ENCODE measurements around the gene DPP6. TPM values are rescaled to one million over a fixed set of nuclear protein-coding genes. Genes with fewer than 3 reads are reported as not detected.

Gene DPP6
- polyA plus RNA-seq, 2 of the 4 experiments (the other 2 are of a cell fraction): not detected

DNA sequence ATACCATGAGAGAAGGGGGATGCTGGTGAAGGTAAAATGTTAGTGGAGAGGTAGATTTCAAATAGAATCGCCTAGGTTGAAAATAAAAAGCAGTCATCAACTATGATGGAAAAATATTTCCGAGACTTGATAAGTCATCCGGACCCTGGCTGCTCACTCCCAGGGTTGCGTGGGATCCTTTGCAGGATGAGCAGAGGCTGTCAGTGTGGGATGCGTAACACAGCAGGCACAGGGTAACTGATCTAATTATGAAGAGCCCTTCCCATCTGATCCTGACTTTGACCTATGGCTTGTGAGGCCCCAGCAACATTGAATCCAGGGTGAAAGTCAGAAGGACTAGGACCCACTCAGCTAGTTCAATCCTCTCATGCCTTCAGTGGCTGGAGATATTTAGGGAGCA, 236.9 kb downstream of the DPP6 start (continued):
- TF ChIP-seq, protein P1, sequence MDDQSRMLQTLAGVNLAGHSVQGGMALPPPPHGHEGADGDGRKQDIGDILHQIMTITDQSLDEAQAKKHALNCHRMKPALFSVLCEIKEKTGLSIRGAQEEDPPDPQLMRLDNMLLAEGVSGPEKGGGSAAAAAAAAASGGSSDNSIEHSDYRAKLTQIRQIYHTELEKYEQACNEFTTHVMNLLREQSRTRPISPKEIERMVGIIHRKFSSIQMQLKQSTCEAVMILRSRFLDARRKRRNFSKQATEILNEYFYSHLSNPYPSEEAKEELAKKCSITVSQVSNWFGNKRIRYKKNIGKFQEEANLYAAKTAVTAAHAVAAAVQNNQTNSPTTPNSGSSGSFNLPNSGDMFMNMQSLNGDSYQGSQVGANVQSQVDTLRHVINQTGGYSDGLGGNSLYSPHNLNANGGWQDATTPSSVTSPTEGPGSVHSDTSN (IDR thresholded peaks at IDR 0.05): no peak
- TF ChIP-seq NPAS2 (CRISPR knock-in tag; IDR thresholded peaks at IDR 0.05; ENCODE audit: borderline replicate concordance): no peak
- TF ChIP-seq HDAC2 (IDR thresholded peaks at IDR 0.05): no peak
- no peak for TF ChIP-seq RCOR1 (IDR thresholded peaks at IDR 0.05; ENCODE audit: low read depth, low read length)
- TF ChIP-seq CHD2 (IDR thresholded peaks at IDR 0.05; ENCODE audit: low read length, partially characterized antibody): no peak
- TF ChIP-seq RNF2 (IDR thresholded peaks at IDR 0.05; ENCODE audit: borderline replicate concordance, low read depth): no peak
- no peak for TF ChIP-seq FOSL2 (IDR thresholded peaks at IDR 0.05)
- no peak for TF ChIP-seq FOSL2 (CRISPR knock-in tag; IDR thresholded peaks at IDR 0.05)
- no peak for TF ChIP-seq ESRRA (IDR thresholded peaks at IDR 0.05; ENCODE audit: borderline replicate concordance, low read length)

DNA sequence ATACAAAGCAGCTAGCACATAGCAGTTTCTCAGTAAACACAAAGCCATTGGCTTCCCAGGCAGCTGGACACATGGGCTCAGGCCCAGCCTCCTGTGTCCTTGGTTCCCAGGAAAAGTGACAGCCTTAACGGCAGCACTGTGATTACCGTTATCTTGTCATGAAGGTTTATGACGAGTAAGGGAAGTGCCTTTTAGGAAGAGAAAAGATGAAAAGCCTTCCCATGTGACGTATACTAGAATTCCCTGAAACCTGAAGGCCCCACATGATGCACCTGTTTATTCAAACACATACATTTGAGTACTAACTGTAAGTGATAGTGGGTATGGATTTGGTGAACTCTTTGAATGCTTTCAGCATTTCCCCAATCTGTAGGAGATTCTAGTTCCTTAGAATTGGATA, 244.2 kb downstream of the DPP6 start:
- Histone ChIP-seq H3K27ac (no peak overlapping the region), H3K9me3 (no peaks in the 10 kb centered on the region), H3K4me3 (no peak overlapping the region), H3K4me1 (no peaks in the 10 kb centered on the region), H3K4me2 (no peak overlapping the region)
- DNase-seq (ENCODE audit: low read depth in 1 of 2, low spot score in 1 of 2): no peak
- no peak for ATAC-seq
- FAIRE-seq: no peak
- POLR2A ChIA-PET: no interaction called here
- CTCF ChIA-PET: no interaction called here
- no peak for TF ChIP-seq ESRRA (IDR thresholded peaks at IDR 0.05; ENCODE audit: borderline replicate concordance, low read length)
- no peak for TF ChIP-seq MYC (IDR thresholded peaks at IDR 0.05; ENCODE audit: borderline replicate concordance, low read length)
- TF ChIP-seq, protein P2, sequence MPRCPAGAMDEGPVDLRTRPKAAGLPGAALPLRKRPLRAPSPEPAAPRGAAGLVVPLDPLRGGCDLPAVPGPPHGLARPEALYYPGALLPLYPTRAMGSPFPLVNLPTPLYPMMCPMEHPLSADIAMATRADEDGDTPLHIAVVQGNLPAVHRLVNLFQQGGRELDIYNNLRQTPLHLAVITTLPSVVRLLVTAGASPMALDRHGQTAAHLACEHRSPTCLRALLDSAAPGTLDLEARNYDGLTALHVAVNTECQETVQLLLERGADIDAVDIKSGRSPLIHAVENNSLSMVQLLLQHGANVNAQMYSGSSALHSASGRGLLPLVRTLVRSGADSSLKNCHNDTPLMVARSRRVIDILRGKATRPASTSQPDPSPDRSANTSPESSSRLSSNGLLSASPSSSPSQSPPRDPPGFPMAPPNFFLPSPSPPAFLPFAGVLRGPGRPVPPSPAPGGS (IDR thresholded peaks at IDR 0.05): no peak
- TF ChIP-seq ZFP36 (IDR thresholded peaks at IDR 0.05; ENCODE audit: borderline replicate concordance, partially characterized antibody): no peak
- TF ChIP-seq POLR2A (IDR thresholded peaks at IDR 0.05; ENCODE audit: low read length): no peak
- no peak for TF ChIP-seq MAZ (IDR thresholded peaks at IDR 0.05; ENCODE audit: borderline replicate concordance, low read depth, low read length)
- WGBS (ENCODE audit: missing lambda C conversion rate): 22% methylated on average over 4 of the region's 4 CpGs

DNA sequence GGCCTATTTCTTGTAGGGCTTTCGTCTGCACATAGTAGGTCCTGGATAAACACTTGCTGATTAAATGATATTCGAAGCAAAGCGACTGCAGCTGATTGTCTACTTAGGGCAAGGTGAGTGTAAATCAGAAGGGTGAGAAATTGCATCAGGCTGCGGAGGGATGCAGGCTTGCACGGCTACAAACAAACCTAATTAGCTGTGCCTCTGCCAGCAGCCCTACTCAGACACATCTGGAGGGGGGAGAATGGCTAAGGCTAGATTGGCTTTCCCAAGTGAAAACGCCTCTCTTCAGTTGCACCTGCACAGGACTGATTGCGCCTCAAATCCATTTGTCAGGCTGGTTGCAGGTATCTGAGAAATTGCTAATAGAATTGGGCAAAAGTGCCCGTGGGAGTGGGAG, 247.5 kb downstream of the DPP6 start:
- H3K4me2 ChIP-seq: no peak overlapping the region
- no peak for DNase-seq (ENCODE audit: low read depth in 1 of 2, low spot score in 1 of 2)
- no peak for TF ChIP-seq FOSL2 (IDR thresholded peaks at IDR 0.05)
- no peak for TF ChIP-seq FOSL2 (CRISPR knock-in tag; IDR thresholded peaks at IDR 0.05)
- TF ChIP-seq RFX5 (IDR thresholded peaks at IDR 0.05): no peak
- TF ChIP-seq, protein P2 (IDR thresholded peaks at IDR 0.05): no peak
- no peak for TF ChIP-seq PHF8 (IDR thresholded peaks at IDR 0.05; ENCODE audit: borderline replicate concordance, low read depth)
- no peak for TF ChIP-seq MAFK (IDR thresholded peaks at IDR 0.05; ENCODE audit: partially characterized antibody)
- no peak for TF ChIP-seq MAZ (IDR thresholded peaks at IDR 0.05; ENCODE audit: borderline replicate concordance, low read depth, low read length)
- no peak for TF ChIP-seq CBX2 (IDR thresholded peaks at IDR 0.05; ENCODE audit: borderline replicate concordance, low read depth)
- no peak for TF ChIP-seq GATA3 (IDR thresholded peaks at IDR 0.05; ENCODE audit: borderline replicate concordance)
- no peak for TF ChIP-seq ESRRA (IDR thresholded peaks at IDR 0.05; ENCODE audit: borderline replicate concordance, low read length)
- no peak for TF ChIP-seq ZNF302 (CRISPR knock-in tag; IDR thresholded peaks at IDR 0.05)
- TF ChIP-seq, protein P3, sequence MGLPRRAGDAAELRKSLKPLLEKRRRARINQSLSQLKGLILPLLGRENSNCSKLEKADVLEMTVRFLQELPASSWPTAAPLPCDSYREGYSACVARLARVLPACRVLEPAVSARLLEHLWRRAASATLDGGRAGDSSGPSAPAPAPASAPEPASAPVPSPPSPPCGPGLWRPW (IDR thresholded peaks at IDR 0.05): no peak
- TF ChIP-seq, protein P4, sequence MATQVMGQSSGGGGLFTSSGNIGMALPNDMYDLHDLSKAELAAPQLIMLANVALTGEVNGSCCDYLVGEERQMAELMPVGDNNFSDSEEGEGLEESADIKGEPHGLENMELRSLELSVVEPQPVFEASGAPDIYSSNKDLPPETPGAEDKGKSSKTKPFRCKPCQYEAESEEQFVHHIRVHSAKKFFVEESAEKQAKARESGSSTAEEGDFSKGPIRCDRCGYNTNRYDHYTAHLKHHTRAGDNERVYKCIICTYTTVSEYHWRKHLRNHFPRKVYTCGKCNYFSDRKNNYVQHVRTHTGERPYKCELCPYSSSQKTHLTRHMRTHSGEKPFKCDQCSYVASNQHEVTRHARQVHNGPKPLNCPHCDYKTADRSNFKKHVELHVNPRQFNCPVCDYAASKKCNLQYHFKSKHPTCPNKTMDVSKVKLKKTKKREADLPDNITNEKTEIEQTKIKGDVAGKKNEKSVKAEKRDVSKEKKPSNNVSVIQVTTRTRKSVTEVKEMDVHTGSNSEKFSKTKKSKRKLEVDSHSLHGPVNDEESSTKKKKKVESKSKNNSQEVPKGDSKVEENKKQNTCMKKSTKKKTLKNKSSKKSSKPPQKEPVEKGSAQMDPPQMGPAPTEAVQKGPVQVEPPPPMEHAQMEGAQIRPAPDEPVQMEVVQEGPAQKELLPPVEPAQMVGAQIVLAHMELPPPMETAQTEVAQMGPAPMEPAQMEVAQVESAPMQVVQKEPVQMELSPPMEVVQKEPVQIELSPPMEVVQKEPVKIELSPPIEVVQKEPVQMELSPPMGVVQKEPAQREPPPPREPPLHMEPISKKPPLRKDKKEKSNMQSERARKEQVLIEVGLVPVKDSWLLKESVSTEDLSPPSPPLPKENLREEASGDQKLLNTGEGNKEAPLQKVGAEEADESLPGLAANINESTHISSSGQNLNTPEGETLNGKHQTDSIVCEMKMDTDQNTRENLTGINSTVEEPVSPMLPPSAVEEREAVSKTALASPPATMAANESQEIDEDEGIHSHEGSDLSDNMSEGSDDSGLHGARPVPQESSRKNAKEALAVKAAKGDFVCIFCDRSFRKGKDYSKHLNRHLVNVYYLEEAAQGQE (IDR thresholded peaks at IDR 0.05): no peak
- H3K9me3 ChIP-seq: no peaks in the 10 kb centered on the region
- FAIRE-seq: no peak
- 17% methylated on average over 8 of the region's 8 CpGs for WGBS (ENCODE audit: missing lambda C conversion rate)
- ChIA-PET CTCF (no interaction called here), POLR2A (no interaction called here)
- no peaks in the 10 kb centered on the region for H3K4me1 ChIP-seq
- H3K27ac ChIP-seq: no peak overlapping the region
- no peak overlapping the region for H3K4me3 ChIP-seq
- ATAC-seq: no peak
